Measurements from ENCODE around the gene FBXL13. TPM values are rescaled to one million over a fixed set of nuclear protein-coding genes. Genes with fewer than 3 reads are reported as not detected.
"Not testable (repeated sequence)": the region's sequence is repeated elsewhere in the genome, so short reads cannot be mapped to it uniquely, and the experiment has no call there.

Gene FBXL13
- total RNA-seq, 1 experiment from 2014 or later, result 0.43 TPM

DNA sequence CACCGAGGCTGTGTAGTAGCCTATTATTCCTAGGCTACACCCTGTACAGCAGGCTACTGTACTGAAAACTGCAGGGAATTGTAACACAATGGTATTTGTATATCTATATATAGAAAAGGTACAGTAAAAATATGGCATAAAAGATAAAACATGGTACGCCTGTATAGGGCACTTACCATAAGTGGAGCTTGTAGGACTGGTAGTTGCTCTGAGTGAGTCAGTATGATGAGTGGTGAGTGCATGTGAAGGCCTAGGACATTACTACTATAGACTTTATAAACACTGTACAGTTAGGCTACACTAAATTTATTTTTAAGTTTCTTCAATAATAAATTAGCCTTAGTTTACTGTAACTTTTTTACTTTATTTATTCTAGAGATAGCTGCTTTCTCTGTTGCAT is 285.8 kb downstream of the FBXL13 start:
- H3K4me1 ChIP-seq; H3K4me1 Mint-ChIP-seq (ENCODE audit: low read depth, unreplicated experiment); POLR2A ChIA-PET; H3K4me3 Mint-ChIP-seq (ENCODE audit: unreplicated experiment); H3K9me3 ChIP-seq; H3K36me3 ChIP-seq (ENCODE audit: control insufficient read depth, insufficient read depth, low read length); H3K36me3 Mint-ChIP-seq (ENCODE audit: insufficient read depth, unreplicated experiment); H3K27me3 ChIP-seq (replicated peaks; ENCODE audit: control insufficient read depth, insufficient read depth, low read length); H3K9me3 Mint-ChIP-seq (ENCODE audit: unreplicated experiment); intact Hi-C loops (cut with micrococcal nuclease; ENCODE audit: unreplicated experiment); DNase-seq; H3K27me3 Mint-ChIP-seq (ENCODE audit: insufficient read depth, unreplicated experiment); BruUV-seq (replicated peaks); H3K27ac Mint-ChIP-seq (ENCODE audit: unreplicated experiment); H3K4me3 ChIP-seq (ENCODE audit: low read depth, low read length); CTCF ChIA-PET: not testable (repeated sequence)

DNA sequence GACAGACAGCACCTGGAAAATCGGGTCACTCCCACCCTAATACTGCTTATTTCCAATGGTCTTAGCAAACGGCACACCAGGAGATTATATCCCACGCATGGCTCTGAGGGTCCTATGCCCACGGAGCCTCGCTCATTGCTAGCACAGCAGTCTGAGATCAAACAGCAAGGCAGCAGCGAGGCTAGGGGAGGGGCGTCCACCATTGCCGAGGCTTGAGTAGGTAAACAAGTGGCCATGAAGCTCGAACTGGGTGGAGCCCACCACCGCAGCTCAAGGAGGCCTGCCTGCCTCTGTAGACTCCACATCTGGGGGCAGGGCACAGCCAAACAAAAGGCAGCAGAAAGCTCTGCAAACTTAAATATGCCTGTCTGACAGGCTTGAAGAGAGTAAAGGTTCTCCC is 293.7 kb downstream of the FBXL13 start:
- H3K27me3 Mint-ChIP-seq (ENCODE audit: insufficient read depth, unreplicated experiment); H3K27me3 ChIP-seq (replicated peaks; ENCODE audit: control insufficient read depth, insufficient read depth, low read length); H3K9me3 Mint-ChIP-seq (ENCODE audit: unreplicated experiment); intact Hi-C loops (cut with micrococcal nuclease; ENCODE audit: unreplicated experiment); H3K4me1 ChIP-seq; H3K4me3 ChIP-seq (ENCODE audit: low read depth, low read length); H3K4me1 Mint-ChIP-seq (ENCODE audit: low read depth, unreplicated experiment); POLR2A ChIA-PET; BruUV-seq (replicated peaks); H3K9me3 ChIP-seq; H3K4me3 Mint-ChIP-seq (ENCODE audit: unreplicated experiment); H3K36me3 Mint-ChIP-seq (ENCODE audit: insufficient read depth, unreplicated experiment); H3K27ac Mint-ChIP-seq (ENCODE audit: unreplicated experiment); H3K36me3 ChIP-seq (ENCODE audit: control insufficient read depth, insufficient read depth, low read length); DNase-seq; CTCF ChIA-PET: not testable (repeated sequence)

GRCh38 chr7:102778663-102779062 is 295.9 kb downstream of the FBXL13 start:
- H3K4me3 ChIP-seq (ENCODE audit: low read depth, low read length); H3K27me3 ChIP-seq (replicated peaks; ENCODE audit: control insufficient read depth, insufficient read depth, low read length); DNase-seq; BruUV-seq (replicated peaks); H3K9me3 Mint-ChIP-seq (ENCODE audit: unreplicated experiment); H3K4me1 ChIP-seq; CTCF ChIA-PET; POLR2A ChIA-PET; H3K4me3 Mint-ChIP-seq (ENCODE audit: unreplicated experiment); H3K27ac Mint-ChIP-seq (ENCODE audit: unreplicated experiment); H3K36me3 Mint-ChIP-seq (ENCODE audit: insufficient read depth, unreplicated experiment); H3K36me3 ChIP-seq (ENCODE audit: control insufficient read depth, insufficient read depth, low read length); H3K27me3 Mint-ChIP-seq (ENCODE audit: insufficient read depth, unreplicated experiment); H3K4me1 Mint-ChIP-seq (ENCODE audit: low read depth, unreplicated experiment); H3K9me3 ChIP-seq; intact Hi-C loops (cut with micrococcal nuclease; ENCODE audit: unreplicated experiment): not testable (repeated sequence)

DNA sequence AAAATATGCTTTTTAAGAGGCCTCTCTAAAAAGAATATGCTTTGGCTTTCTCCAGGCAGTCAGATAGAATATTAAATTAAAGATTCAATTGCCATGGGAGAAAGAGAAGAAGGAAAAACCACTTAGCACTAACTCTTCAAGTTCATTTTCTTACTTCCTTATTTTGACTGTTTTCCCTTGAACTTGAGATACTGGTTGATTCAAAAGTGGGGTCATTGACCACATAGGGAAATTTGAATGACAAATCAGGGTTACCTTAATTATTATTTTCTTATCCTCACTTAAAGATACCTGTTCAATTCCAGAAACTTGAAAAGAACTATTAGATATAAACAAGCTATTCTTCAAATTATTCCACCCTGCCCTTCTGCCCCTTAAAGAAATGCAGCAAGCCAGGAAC is 298.4 kb downstream of the FBXL13 start:
- intact Hi-C loops (cut with micrococcal nuclease; ENCODE audit: unreplicated experiment); BruUV-seq (replicated peaks); DNase-seq; H3K9me3 ChIP-seq; H3K36me3 Mint-ChIP-seq (ENCODE audit: insufficient read depth, unreplicated experiment); H3K27me3 Mint-ChIP-seq (ENCODE audit: insufficient read depth, unreplicated experiment); H3K4me1 Mint-ChIP-seq (ENCODE audit: low read depth, unreplicated experiment); CTCF ChIA-PET; H3K27me3 ChIP-seq (replicated peaks; ENCODE audit: control insufficient read depth, insufficient read depth, low read length); H3K4me3 ChIP-seq (ENCODE audit: low read depth, low read length); POLR2A ChIA-PET; H3K4me3 Mint-ChIP-seq (ENCODE audit: unreplicated experiment); H3K4me1 ChIP-seq; H3K9me3 Mint-ChIP-seq (ENCODE audit: unreplicated experiment); H3K36me3 ChIP-seq (ENCODE audit: control insufficient read depth, insufficient read depth, low read length); H3K27ac Mint-ChIP-seq (ENCODE audit: unreplicated experiment): not testable (repeated sequence)

DNA sequence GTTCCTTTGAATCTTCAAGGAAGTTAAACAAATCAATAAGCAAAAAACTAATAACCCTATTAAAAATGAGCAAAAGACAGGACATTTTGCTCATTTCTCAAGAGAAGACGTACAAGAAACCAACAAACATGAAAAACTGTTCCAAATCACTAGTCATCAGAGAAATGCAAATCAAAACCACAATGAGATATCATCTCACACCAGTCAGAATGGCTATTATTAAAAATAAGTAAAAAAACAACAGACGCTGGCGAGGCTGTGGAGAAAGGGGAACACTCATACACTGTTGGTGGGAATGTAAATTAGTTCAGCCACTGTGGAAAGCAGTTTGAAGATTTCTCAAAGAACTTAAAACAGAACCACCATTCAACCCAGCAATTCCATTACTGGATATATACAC is 304.1 kb downstream of the FBXL13 start:
- H3K9me3 Mint-ChIP-seq (ENCODE audit: unreplicated experiment), result not testable (repeated sequence)

GRCh38 chr7:102769657-102770192 is 304.9 kb downstream of the FBXL13 start:
- H3K4me3 Mint-ChIP-seq (ENCODE audit: unreplicated experiment); H3K27ac Mint-ChIP-seq (ENCODE audit: unreplicated experiment); H3K9me3 Mint-ChIP-seq (ENCODE audit: unreplicated experiment); H3K9me3 ChIP-seq; H3K4me3 ChIP-seq (ENCODE audit: low read depth, low read length); BruUV-seq (replicated peaks); H3K4me1 Mint-ChIP-seq (ENCODE audit: low read depth, unreplicated experiment); H3K36me3 Mint-ChIP-seq (ENCODE audit: insufficient read depth, unreplicated experiment); H3K4me1 ChIP-seq; H3K27me3 ChIP-seq (replicated peaks; ENCODE audit: control insufficient read depth, insufficient read depth, low read length); DNase-seq; H3K27me3 Mint-ChIP-seq (ENCODE audit: insufficient read depth, unreplicated experiment); CTCF ChIA-PET; intact Hi-C loops (cut with micrococcal nuclease; ENCODE audit: unreplicated experiment); H3K36me3 ChIP-seq (ENCODE audit: control insufficient read depth, insufficient read depth, low read length); POLR2A ChIA-PET: not testable (repeated sequence)

More for the DNA sequence above, 304.1 kb downstream of the FBXL13 start:
- H3K4me3 Mint-ChIP-seq (ENCODE audit: unreplicated experiment); H3K4me3 ChIP-seq (ENCODE audit: low read depth, low read length); H3K4me1 ChIP-seq; DNase-seq; CTCF ChIA-PET; H3K9me3 ChIP-seq; H3K27me3 Mint-ChIP-seq (ENCODE audit: insufficient read depth, unreplicated experiment); H3K4me1 Mint-ChIP-seq (ENCODE audit: low read depth, unreplicated experiment); BruUV-seq (replicated peaks); intact Hi-C loops (cut with micrococcal nuclease; ENCODE audit: unreplicated experiment); H3K36me3 Mint-ChIP-seq (ENCODE audit: insufficient read depth, unreplicated experiment); H3K27ac Mint-ChIP-seq (ENCODE audit: unreplicated experiment); H3K27me3 ChIP-seq (replicated peaks; ENCODE audit: control insufficient read depth, insufficient read depth, low read length); H3K36me3 ChIP-seq (ENCODE audit: control insufficient read depth, insufficient read depth, low read length); POLR2A ChIA-PET: not testable (repeated sequence)

GRCh38 chr7:102763295-102763905 is 311.2 kb downstream of the FBXL13 start:
- BruUV-seq (replicated peaks); H3K4me3 Mint-ChIP-seq (ENCODE audit: unreplicated experiment); H3K27me3 ChIP-seq (replicated peaks; ENCODE audit: control insufficient read depth, insufficient read depth, low read length); H3K36me3 ChIP-seq (ENCODE audit: control insufficient read depth, insufficient read depth, low read length); H3K9me3 Mint-ChIP-seq (ENCODE audit: unreplicated experiment); intact Hi-C loops (cut with micrococcal nuclease; ENCODE audit: unreplicated experiment); H3K4me1 Mint-ChIP-seq (ENCODE audit: low read depth, unreplicated experiment); CTCF ChIA-PET; H3K27me3 Mint-ChIP-seq (ENCODE audit: insufficient read depth, unreplicated experiment); H3K9me3 ChIP-seq; H3K27ac Mint-ChIP-seq (ENCODE audit: unreplicated experiment); H3K36me3 Mint-ChIP-seq (ENCODE audit: insufficient read depth, unreplicated experiment); DNase-seq; H3K4me3 ChIP-seq (ENCODE audit: low read depth, low read length); H3K4me1 ChIP-seq; POLR2A ChIA-PET: not testable (repeated sequence)

Data from Caco-2 (cell line).